ENCODE data around the gene PHF20.
A peak's percentile ranks its signal among the peaks of the same experiment; 100 is the strongest.
"Not testable (repeated sequence)": the region's sequence is repeated elsewhere in the genome, so short reads cannot be mapped to it uniquely, and the experiment has no call there.

PHF20 gene

DNA sequence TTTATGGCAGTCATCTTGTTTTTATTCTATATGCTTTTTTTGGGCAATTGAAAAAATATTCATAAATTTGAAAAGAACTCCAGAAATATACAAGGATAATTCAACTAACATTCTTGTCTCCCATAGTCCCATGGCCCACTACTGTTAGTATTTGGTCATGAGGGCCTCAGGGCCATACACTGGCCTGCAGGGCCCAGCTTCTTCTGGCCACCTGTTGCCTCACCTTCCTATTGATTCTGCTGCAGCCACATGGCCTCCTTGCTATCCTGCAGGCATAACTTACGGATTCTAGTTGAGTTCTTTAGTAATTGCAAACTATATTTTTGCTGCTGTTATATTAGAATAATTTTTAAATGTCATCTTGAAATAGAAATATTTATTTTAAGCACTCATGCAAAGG, 109.9 kb downstream of the PHF20 start:
- H3K4me3 ChIP-seq (ENCODE audit: low read length) = no peak overlapping the region
- TF ChIP-seq CTCF (IDR thresholded peaks at IDR 0.05; ENCODE audit: insufficient read depth, low read depth, low read length, missing control alignments) = no peak
- DNase-seq (ENCODE audit: low read depth) = no peak

GRCh38 chr20:35882427-35883161, 110.8 kb downstream of the PHF20 start:
- H3K4me3 ChIP-seq (ENCODE audit: low read length) = not testable (repeated sequence)
- DNase-seq (ENCODE audit: low read depth) = peak; percentile 40

- no peak for DNase-seq (ENCODE audit: low read depth)
- TF ChIP-seq CTCF (IDR thresholded peaks at IDR 0.05; ENCODE audit: insufficient read depth, low read depth, low read length, missing control alignments) = no peak
- no peak overlapping the region for H3K4me3 ChIP-seq (ENCODE audit: low read length)
These were observed 111.5 kb downstream of the PHF20 start for GRCh38 chr20:35883336-35883777.

- DNase-seq (ENCODE audit: low read depth) = peak; percentile 100
- no peak overlapping the region for H3K4me3 ChIP-seq (ENCODE audit: low read length)
These were observed 112.1 kb downstream of the PHF20 start for GRCh38 chr20:35883778-35884540.

GRCh38 chr20:35884541-35884865, 112.7 kb downstream of the PHF20 start:
- H3K4me3 ChIP-seq (ENCODE audit: low read length) = no peak overlapping the region
- TF ChIP-seq CTCF (IDR thresholded peaks at IDR 0.05; ENCODE audit: insufficient read depth, low read depth, low read length, missing control alignments) = no peak
- DNase-seq (ENCODE audit: low read depth) = no peak

More at GRCh38 chr20:35883778-35884540, 112.1 kb downstream of the PHF20 start:
- TF ChIP-seq CTCF (IDR thresholded peaks at IDR 0.05; ENCODE audit: insufficient read depth, low read depth, low read length, missing control alignments) = peak; percentile 84

GRCh38 chr20:35885212-35885611, 113.4 kb downstream of the PHF20 start:
- DNase-seq (ENCODE audit: low read depth) = no peak
- no peak for TF ChIP-seq CTCF (IDR thresholded peaks at IDR 0.05; ENCODE audit: insufficient read depth, low read depth, low read length, missing control alignments)
- no peak overlapping the region for H3K4me3 ChIP-seq (ENCODE audit: low read length)

DNA sequence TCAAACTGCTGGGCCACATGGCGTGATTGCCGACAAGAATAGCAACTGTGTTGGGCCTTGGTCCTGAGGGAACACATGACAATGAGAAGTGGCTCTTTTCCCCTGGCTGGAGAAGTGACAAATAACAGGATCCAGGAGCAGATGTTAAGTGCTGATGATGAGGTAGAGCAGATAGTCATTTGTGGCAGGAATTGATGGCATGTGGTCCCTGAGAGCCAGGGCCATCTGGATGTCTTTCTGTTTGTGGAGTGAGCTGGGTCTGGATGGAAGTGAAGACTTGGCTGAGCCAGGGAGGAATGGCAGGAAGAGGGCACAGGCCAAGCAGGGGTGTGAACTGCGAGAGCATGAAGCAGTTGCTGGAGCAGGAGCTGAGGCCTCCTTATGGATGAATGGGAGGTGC, 114.7 kb downstream of the PHF20 start:
- no peak for TF ChIP-seq CTCF (IDR thresholded peaks at IDR 0.05; ENCODE audit: insufficient read depth, low read depth, low read length, missing control alignments)
- DNase-seq (ENCODE audit: low read depth) = no peak

More for the DNA sequence above, 114.7 kb downstream of the PHF20 start:
- H3K4me3 ChIP-seq (ENCODE audit: low read length) = no peak overlapping the region
